ENCODE results near the gene ANKS1A. TPM values are rescaled to one million over a fixed set of nuclear protein-coding genes. Genes with fewer than 3 reads are reported as not detected.

The ANKS1A gene
- total and polyA plus RNA-seq, 11 donors = 11.0 to 49.5 (median 29.3) TPM

DNA sequence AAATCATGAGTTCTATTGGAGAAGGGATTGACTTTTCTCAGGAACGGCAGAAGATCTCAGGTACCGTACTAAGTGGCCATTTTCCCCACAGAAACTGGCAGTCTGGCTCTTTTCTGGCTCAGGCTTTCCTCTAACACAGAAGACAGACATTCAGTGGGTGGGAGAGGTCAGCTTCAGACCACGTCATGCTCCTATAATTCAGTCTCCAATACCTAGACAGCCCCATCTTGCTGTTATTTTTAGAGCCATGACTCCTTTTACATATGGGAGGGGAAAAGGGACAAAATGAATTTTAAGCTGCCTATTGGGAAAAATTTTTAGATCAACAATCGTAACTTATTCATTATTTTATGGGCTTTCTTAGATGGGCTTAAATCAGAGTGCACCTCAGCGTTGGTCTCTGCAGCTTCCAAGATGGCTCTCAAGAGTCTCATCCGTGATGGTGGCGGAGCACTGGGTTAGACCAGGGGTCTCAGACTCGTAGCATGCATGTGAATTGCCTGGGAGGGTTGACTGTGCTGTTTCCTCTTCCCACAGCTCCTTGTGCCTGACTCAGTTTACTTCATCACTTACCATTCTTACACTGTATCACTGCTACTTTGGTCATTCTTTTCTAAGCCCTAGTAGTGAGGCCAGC, 165.2 kb downstream of the ANKS1A start:
- H3K27ac ChIP-seq = peak overlapping the region in 7 of 12 donors; percentile 4 to 83 (median 67)
- intact Hi-C loops (cut with DNase I) = loop anchor here in 3 of 10 donors (5.0 kb wide), 2 partner anchors 37 to 42 kb away; no protein-coding TSS in a partner anchor
- WGBS, 4 donors = 91 to 97% (median 95%) methylated on average over 8 of the region's 8 CpGs
- H3K9me3 ChIP-seq = no peaks in the 10 kb centered on the region
- no peaks in the 10 kb centered on the region for H3K27me3 ChIP-seq
- ATAC-seq (no peak), DNase-seq (peak in 1 of 5 donors; percentile 4)
- peaks cover 0 to 55% (median 39%) of the 10 kb centered on the region in 9 donors for H3K36me3 ChIP-seq
- H3K4me3 ChIP-seq = no peak overlapping the region
- peaks cover 0 to 93% (median 65%) of the 10 kb centered on the region in 12 donors for H3K4me1 ChIP-seq
- TF ChIP-seq POLR2A (IDR thresholded peaks at IDR 0.05) = no peak
- TF ChIP-seq, protein P1, sequence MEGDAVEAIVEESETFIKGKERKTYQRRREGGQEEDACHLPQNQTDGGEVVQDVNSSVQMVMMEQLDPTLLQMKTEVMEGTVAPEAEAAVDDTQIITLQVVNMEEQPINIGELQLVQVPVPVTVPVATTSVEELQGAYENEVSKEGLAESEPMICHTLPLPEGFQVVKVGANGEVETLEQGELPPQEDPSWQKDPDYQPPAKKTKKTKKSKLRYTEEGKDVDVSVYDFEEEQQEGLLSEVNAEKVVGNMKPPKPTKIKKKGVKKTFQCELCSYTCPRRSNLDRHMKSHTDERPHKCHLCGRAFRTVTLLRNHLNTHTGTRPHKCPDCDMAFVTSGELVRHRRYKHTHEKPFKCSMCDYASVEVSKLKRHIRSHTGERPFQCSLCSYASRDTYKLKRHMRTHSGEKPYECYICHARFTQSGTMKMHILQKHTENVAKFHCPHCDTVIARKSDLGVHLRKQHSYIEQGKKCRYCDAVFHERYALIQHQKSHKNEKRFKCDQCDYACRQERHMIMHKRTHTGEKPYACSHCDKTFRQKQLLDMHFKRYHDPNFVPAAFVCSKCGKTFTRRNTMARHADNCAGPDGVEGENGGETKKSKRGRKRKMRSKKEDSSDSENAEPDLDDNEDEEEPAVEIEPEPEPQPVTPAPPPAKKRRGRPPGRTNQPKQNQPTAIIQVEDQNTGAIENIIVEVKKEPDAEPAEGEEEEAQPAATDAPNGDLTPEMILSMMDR (IDR thresholded peaks at IDR 0.05) = no peak

DNA sequence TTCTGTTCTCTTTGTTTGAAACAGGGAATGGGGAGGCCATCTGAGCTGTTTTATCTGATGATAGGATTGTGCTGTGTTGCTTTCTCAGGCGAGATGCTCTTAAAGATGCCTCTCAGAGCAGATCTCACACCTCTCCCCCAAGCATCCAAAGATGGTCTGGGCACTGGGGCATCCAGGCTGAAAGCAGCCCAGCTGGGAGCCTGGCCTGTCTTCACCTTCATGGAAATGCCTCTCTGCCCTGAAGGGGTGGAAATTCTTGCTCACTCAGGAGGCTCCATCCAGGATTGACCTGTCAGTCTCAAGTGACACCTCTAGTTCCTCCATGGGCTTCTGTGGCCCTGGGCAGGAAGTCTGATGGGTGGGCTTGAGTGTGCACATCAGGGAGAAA, 165.7 kb downstream of the ANKS1A start:
- H3K36me3 ChIP-seq = peaks cover 0 to 60% (median 44%) of the 10 kb centered on the region in 9 donors
- peak in 1 of 5 donors; percentile 4 for DNase-seq
- H3K27me3 ChIP-seq = no peaks in the 10 kb centered on the region
- no peak overlapping the region for H3K4me3 ChIP-seq
- intact Hi-C loops (cut with DNase I) = loop anchor here in 7 of 10 donors (5.0 kb wide), 3 partner anchors 37 to 43 kb away; no protein-coding TSS in a partner anchor
- peaks cover 0 to 92% (median 61%) of the 10 kb centered on the region in 12 donors for H3K4me1 ChIP-seq
- TF ChIP-seq POLR2A (IDR thresholded peaks at IDR 0.05) = no peak
- TF ChIP-seq, protein P1 (IDR thresholded peaks at IDR 0.05) = no peak
- peak overlapping the region in 2 of 12 donors; percentile 30 to 83 for H3K27ac ChIP-seq
- 94 to 100% (median 97%) methylated on average over 1 of the region's 1 CpG for WGBS, 4 donors
- ATAC-seq = no peak
- H3K9me3 ChIP-seq = no peaks in the 10 kb centered on the region

DNA sequence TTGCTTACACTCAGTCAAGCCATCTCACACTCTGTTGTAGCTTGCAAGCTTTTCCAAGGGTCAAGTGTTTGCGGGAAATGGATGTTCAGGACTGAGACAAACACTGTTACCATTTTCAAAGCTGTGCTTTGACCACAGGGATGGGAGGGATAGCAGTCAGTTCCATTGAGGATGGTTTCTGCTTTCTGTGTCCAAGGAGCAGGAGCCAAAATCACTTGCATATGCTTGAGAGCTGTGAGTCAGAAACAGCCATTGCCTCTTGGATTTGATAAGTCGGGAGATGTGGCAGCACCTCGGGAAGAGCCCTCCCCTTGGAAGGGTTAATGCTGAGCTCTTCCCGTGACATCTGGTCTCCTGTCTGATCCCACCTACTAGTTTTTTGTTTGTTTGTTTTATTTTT, 166.8 kb downstream of the ANKS1A start:
- H3K27ac ChIP-seq = peak overlapping the region in 1 of 12 donors; percentile 83
- peaks cover 0 to 91% (median 50%) of the 10 kb centered on the region in 12 donors for H3K4me1 ChIP-seq
- DNase-seq = no peak
- H3K27me3 ChIP-seq = no peaks in the 10 kb centered on the region
- no peaks in the 10 kb centered on the region for H3K9me3 ChIP-seq
- no peak overlapping the region for H3K4me3 ChIP-seq
- intact Hi-C loops (cut with DNase I) = loop anchor here in 4 of 10 donors (5.0 kb wide), 3 partner anchors 39 to 44 kb away; no protein-coding TSS in a partner anchor
- 79 to 96% (median 92%) methylated on average over 4 of the region's 4 CpGs for whole genome bisulfite sequencing, 4 donors
- ATAC-seq = no peak
- H3K36me3 ChIP-seq = peaks cover 0 to 71% (median 55%) of the 10 kb centered on the region in 9 donors
- TF ChIP-seq, protein P1 (IDR thresholded peaks at IDR 0.05) = no peak

DNA sequence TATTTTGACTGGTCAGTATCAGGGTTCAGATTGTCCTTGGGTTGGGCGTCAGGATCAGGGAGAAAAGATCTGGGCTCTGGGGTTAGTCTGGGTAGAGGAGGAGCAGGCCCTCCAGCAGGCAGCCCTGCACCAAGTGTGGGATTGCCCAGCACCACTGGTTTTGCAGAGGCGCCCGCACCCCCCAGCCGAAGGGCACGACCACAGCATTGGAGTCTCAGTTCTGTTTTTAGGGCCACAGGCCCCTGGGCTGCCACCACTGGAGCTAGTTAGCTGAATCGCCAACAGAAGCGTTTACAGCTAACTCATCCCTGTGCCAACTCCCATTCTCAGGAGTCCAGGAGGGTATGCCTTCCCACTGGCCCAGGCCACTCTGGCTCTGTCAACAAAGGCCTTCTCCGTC, 167.9 kb downstream of the ANKS1A start:
- Histone ChIP-seq H3K4me3 (no peak overlapping the region), H3K27me3 (no peaks in the 10 kb centered on the region), H3K36me3 (peaks cover 0 to 82% (median 59%) of the 10 kb centered on the region in 9 donors), H3K4me1 (peaks cover 0 to 85% (median 47%) of the 10 kb centered on the region in 12 donors), H3K27ac (peak overlapping the region; percentile 41 to 82 (median 74)), H3K9me3 (no peaks in the 10 kb centered on the region)
- ATAC-seq (peak in 1 of 4 donors; percentile 1), DNase-seq (peak in 1 of 5 donors; percentile 26)
- TF ChIP-seq, protein P1 (IDR thresholded peaks at IDR 0.05) = no peak
- no peak for TF ChIP-seq POLR2A (IDR thresholded peaks at IDR 0.05)
- intact Hi-C loops (cut with DNase I) = loop anchor here in 4 of 10 donors (5.0 kb wide), 3 partner anchors 40 to 45 kb away; no protein-coding TSS in a partner anchor
- WGBS, 4 donors = 75 to 82% (median 79%) methylated on average over 3 to 8 of the region's 8 CpGs
